Measurements from ENCODE around the gene TPPP. TPM values are rescaled to one million over a fixed set of nuclear protein-coding genes. Genes with fewer than 3 reads are reported as not detected.

Gene TPPP
- total RNA-seq, 1 experiment from 2014 or later = 0.31 TPM

GRCh38 chr5:675871-676698 is 17.1 kb downstream of the TPPP start:
- Histone ChIP-seq H3K27me3 (ENCODE audit: control insufficient read depth, insufficient read depth, low read length) (no peaks in the 10 kb centered on the region), H3K4me3 (ENCODE audit: insufficient read depth, low read depth, low read length) (no peak overlapping the region), H3K36me3 (replicated peaks; ENCODE audit: control insufficient read depth, insufficient read depth, low read length) (no peaks in the 10 kb centered on the region)
- peak; percentile 74 for DNase-seq

DNA sequence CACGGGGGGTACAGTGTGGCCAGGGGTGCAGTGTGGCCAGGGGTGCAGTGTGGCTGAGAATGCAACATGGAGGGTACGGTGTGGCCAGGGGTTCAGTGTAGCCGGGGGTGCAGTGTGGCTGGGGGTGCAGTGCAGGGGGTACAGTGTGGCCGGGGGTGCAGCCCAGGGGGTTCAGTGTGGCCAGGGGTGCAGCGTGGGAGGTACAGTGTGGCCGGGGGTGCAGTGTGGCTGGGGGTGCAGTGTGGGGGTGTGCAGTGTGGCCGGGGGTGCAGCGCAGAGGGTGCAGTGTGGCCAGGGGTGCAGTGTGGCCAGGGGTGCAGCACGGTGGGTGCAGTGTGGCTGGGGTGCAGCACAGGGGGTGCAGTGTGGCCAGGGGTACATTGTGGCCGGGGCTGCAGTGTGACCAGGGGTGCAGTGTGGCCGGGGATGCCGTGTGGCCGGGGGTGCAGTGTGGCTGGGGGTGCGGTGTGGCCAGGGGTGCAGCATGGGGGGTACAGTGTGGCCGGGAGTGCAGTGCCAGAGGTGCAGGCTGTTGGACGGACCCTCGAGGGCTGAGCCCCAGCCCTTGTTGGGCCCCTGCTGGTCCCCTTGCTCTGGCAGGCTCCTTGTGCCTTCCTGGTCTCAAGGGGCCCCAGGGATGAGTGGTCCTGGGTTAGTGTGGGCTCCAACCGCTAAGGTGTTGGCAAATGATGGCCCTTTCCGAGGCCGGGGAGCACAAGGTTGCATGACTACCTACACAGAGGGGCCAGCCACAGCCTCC is 17.9 kb downstream of the TPPP start:
- DNase-seq = no peak
- H3K4me3 ChIP-seq (ENCODE audit: insufficient read depth, low read depth, low read length) = no peak overlapping the region
- H3K27me3 ChIP-seq (ENCODE audit: control insufficient read depth, insufficient read depth, low read length) = no peaks in the 10 kb centered on the region

DNA sequence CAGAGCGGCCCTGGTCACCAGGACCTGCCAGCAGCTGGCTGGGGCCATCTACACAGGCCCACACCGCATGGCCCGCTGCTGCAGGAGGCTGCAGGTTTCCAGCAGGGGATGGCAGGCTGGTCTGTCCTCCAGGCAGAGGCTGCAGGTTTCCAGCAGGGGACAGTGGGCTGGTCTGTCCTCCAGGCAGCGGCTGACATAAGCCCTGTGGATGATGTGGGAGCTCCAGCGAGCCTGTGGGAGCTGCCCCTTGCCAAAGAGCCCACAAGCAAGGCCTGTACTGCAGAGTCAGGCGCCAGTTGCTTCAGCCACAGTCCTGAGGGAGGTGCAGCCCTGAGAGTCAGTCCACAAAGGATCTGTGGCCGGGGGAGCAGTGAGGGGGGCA is 18.5 kb downstream of the TPPP start:
- Histone ChIP-seq H3K36me3 (replicated peaks; ENCODE audit: control insufficient read depth, insufficient read depth, low read length) (no peaks in the 10 kb centered on the region), H3K4me3 (ENCODE audit: insufficient read depth, low read depth, low read length) (no peak overlapping the region), H3K27me3 (ENCODE audit: control insufficient read depth, insufficient read depth, low read length) (no peaks in the 10 kb centered on the region)
- no peak for DNase-seq

More for the DNA sequence above, 17.9 kb downstream of the TPPP start:
- no peaks in the 10 kb centered on the region for H3K36me3 ChIP-seq (replicated peaks; ENCODE audit: control insufficient read depth, insufficient read depth, low read length)

DNA sequence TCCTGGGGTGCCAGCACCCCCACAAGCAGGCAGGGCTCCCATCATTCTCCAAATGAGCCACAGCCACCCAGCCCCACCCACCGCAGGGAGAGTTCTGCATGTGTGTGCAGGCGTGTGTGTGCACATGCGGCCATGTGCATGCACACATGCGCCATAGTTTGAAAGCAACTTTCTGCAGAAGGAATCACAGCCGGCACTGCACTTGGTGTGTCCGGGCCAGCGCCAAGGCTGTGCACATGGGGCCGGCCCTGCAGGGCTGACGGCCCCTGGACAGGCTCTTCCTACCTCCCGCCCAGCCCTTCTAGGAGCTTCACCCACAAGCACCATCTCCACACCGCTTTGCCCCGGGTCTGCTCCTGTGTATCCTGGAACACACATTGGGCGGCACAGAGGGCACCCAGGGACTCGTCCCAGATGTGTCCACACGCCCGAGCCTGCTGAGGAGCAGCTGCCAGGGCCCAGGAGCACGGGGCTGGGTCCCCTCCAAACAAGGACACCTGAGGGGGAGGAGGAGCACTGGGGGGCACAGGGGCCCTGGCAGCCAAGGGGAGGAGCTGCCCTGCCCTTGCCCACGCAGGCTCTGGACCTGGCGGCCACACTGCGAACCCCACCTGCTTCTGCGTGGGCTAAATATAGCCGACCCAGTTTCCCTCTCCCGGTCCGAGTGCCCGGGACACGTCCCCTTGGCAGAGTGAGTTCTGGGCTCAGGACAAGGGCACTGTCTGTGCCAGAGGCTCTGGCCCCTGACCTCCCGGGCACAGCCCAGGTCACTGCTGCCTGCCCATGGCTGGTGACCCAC is 19.1 kb downstream of the TPPP start:
- DNase-seq = peak; percentile 72
- Histone ChIP-seq H3K36me3 (replicated peaks; ENCODE audit: control insufficient read depth, insufficient read depth, low read length) (no peaks in the 10 kb centered on the region), H3K4me3 (ENCODE audit: insufficient read depth, low read depth, low read length) (no peak overlapping the region), H3K27me3 (ENCODE audit: control insufficient read depth, insufficient read depth, low read length) (no peaks in the 10 kb centered on the region)

DNA sequence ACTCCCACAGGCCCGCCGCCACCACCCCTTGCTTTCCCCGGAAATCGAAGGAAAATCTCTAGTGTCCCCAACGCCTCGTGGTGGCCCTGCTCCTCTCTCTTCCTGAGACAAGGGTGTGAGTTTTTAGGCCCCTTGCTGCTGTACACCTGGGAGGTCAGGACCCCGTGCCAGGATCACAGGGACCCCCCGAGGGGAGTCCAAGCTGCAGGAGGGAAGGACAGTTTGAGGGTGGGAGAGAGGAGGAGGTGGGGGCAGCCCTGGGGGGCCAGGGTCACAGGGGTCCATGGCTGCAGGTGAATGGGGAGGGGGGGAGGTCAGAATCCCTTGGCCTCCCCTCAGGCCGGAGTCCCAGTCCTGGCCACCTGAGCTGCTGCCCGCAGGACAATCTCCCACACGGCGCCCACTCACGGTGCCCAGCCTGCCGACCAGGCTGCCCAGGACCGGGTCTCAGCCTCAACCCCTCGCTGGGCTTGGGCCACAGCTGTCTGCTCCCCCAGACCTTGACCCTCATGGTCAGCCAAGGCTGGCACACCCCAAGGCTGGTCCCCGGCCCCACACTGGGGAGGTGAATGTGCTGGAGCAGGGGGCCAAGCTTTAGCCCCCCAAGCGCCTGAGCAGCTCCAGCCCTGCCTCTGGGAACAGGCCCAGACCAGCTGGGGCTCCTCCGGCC is 19.9 kb downstream of the TPPP start:
- peak; percentile 70 for DNase-seq
- no peak overlapping the region for H3K4me3 ChIP-seq (ENCODE audit: insufficient read depth, low read depth, low read length)
- H3K27me3 ChIP-seq (ENCODE audit: control insufficient read depth, insufficient read depth, low read length) = no peaks in the 10 kb centered on the region

DNA sequence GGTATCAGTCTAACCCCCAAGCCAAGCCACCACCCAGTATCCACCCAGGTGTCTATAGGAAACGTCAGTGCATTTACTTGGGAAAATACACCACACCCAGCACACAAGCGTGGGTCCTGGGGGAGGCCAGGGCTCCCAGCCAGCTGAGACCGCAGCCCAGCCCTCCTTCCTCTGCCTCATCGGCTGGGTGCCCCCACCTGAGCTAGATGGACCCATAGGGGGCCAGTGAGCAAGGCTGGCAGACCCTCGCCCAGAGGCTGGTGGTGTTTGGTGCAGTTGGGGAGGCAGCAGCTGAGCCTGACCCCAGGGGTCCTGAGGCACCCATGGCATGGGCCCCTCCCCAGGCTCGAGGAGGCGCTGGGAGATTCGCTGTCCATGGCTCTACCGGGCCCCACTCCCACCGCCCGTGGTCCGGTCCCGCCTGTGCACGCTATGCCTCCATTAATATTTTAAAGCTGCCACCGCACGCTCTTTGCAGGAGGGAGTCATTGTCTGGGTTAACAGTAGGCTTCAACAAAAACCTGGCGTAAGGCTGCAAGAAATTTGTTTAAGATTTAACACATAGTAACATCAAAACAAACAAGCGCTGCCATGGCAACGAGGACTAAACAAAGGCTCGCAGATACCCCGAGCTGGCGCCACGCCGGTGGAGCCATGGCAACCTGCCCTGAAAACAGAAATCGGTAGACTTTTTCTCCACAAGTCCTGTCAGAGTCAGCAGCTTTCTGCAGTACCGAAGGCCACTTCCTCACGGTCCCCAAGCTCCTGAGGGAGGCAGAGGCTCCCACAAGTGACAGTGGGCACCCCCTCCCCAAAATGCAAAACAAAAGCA is 20.6 kb downstream of the TPPP start:
- DNase-seq = peak; percentile 90
- Histone ChIP-seq H3K27me3 (ENCODE audit: control insufficient read depth, insufficient read depth, low read length) (no peaks in the 10 kb centered on the region), H3K36me3 (replicated peaks; ENCODE audit: control insufficient read depth, insufficient read depth, low read length) (no peaks in the 10 kb centered on the region), H3K4me3 (ENCODE audit: insufficient read depth, low read depth, low read length) (no peak overlapping the region)

More for the DNA sequence above, 19.9 kb downstream of the TPPP start:
- H3K36me3 ChIP-seq (replicated peaks; ENCODE audit: control insufficient read depth, insufficient read depth, low read length) = no peaks in the 10 kb centered on the region

- DNase-seq = peak; percentile 95
- Histone ChIP-seq H3K4me3 (ENCODE audit: insufficient read depth, low read depth, low read length) (no peak overlapping the region), H3K36me3 (replicated peaks; ENCODE audit: control insufficient read depth, insufficient read depth, low read length) (peaks cover 2% of the 10 kb centered on the region), H3K27me3 (ENCODE audit: control insufficient read depth, insufficient read depth, low read length) (no peaks in the 10 kb centered on the region)
Observed at GRCh38 chr5:671459-672328, 21.5 kb downstream of the TPPP start.

DNA sequence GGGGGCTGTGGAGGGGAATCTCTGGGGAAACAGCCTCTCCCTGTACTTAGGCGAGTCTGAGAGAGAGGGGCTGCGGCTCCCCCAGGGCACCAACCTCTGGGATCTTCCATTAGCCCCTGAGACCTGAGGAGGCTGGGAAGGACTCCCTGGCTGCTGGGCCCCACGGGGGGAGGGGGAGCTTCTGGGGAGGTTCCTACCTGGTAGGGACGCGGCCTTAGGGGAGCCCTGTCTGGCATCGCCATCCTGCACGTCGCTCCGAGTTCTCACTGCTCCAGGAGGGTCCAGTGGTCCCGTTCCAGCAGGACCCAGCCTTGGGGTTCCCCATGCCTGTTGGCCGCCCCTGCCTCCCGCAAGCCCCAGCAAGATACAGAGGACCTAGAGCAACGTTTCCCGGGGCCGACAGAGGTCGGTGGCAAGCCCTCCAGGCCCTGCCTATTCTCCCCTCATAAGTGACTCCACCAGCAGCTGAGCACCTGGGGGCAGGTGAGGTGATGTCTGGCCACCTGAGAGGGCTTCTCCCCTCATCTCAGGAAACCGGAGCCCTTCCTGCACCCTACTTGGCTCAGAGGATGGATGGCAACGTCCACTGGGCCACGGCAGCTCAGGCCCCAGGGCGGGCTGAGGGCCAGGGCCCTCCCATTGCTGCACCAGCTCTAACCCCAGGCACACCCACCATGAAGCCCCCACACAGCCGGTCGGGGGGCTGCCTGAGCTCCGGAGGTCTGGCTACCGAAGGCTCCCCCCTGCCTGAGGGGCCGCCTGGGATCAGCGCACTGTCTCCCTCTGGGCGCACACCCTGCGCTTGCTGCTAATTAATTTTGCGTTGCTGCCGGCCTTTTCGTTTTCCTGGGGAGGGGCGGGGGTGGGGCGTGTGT is 22.5 kb downstream of the TPPP start:
- no peaks in the 10 kb centered on the region for H3K27me3 ChIP-seq (ENCODE audit: control insufficient read depth, insufficient read depth, low read length)
- peak; percentile 69 for DNase-seq
- no peak overlapping the region for H3K4me3 ChIP-seq (ENCODE audit: insufficient read depth, low read depth, low read length)
- peaks cover 2% of the 10 kb centered on the region for H3K36me3 ChIP-seq (replicated peaks; ENCODE audit: control insufficient read depth, insufficient read depth, low read length)

DNA sequence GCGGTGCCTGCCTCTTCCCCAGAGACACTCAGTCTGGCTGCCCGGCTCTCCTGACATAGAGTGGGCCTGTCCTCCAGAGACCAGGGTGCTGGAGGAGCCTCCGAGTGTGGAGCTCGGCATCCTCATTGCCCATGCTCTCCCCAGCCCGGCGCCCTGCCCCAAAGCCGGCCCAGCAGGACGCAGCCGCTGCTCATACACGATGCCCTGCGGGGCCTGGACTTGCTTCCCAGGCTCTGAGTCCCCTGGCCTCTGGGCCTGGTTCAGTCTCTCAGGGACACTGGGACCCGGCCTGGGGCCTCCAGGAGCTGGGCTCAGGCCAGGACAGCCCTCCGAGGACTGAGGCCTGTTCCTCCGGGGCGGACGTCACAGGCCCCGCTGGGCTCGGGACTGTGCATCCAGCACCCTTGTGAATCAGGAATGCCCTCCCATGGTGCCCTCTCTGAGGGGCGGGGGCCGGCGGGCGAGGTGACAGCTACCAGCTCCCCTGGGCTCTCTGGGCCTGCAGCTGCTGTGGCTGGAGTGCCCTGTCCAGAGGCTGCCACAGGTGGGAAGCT is 23.2 kb downstream of the TPPP start:
- no peaks in the 10 kb centered on the region for H3K27me3 ChIP-seq (ENCODE audit: control insufficient read depth, insufficient read depth, low read length)
- no peak overlapping the region for H3K4me3 ChIP-seq (ENCODE audit: insufficient read depth, low read depth, low read length)
- H3K36me3 ChIP-seq (replicated peaks; ENCODE audit: control insufficient read depth, insufficient read depth, low read length) = peaks cover 2% of the 10 kb centered on the region
- peak; percentile 60 for DNase-seq

DNA sequence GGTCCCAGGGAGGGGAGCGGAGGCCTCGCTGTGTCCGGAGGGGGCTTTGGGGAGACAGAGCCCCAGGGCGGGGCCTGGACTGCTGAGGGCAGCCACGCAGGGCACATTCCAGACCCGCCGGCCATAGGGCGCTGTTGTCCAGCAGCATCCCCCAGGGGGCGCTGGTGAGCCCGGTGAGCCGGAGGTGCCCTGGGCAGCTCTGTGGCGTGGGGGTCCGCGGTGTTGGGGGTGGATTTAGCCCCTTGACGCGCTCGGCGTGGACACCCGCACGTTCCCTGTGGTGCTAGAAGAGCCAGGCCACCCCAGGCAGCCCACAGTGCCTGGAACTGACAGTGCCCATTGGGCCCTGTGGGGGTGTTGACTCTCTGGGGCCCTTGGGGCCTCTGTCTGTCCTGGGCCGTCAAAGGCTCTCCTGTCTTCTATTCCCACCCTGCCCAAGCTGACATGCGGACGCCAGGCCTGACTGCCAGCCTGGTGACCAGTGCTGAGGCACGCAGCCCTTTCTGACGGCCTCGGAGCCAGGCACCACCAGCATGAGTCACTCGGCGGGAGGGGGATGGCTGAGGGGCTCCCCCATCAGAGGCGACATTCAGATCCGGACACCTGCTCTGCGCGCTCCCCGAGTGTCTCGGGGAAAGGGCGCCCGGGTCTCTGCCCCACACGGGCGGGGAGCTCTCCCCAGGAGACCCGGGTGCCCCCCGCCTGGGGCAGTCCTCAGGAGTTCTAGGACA is 23.9 kb downstream of the TPPP start:
- peak; percentile 93 for DNase-seq
- no peak overlapping the region for H3K4me3 ChIP-seq (ENCODE audit: insufficient read depth, low read depth, low read length)
- H3K27me3 ChIP-seq (ENCODE audit: control insufficient read depth, insufficient read depth, low read length) = no peaks in the 10 kb centered on the region
- peaks cover 2% of the 10 kb centered on the region for H3K36me3 ChIP-seq (replicated peaks; ENCODE audit: control insufficient read depth, insufficient read depth, low read length)

DNA sequence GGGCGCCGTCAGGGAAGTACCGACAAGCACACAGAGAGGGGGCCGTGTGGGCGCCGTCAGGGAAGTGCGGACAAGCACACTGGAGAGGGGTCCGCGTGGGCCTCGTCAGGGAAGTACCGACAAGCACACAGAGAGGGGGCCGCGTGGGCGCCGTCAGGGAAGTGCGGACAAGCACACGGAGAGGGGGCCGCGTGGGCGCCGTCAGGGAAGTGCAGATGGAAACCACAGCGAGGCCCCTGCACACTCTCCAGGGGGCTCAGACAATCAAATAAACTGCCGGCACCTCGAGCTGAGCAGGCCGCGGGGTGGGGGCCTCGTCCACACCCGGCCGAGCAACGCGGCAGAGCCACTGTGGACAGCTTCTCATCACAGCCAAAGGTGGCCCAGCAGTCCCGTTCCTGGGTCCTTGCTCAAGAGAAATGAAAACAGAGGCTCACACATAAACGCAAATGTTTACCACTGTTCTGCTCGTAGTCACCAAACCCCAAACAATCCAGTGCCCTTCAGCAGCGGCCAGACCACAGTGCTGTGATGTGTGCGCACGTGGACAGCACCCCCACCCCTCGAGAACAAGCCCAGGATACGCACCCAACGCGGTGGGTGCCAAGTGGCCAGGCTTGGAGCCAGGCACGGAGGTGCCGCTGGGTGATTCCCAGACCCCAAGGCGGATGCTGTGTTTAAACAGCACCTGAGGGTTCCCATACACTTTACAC is 24.7 kb downstream of the TPPP start:
- Histone ChIP-seq H3K36me3 (replicated peaks; ENCODE audit: control insufficient read depth, insufficient read depth, low read length) (peaks cover 2% of the 10 kb centered on the region), H3K27me3 (ENCODE audit: control insufficient read depth, insufficient read depth, low read length) (no peaks in the 10 kb centered on the region), H3K4me3 (ENCODE audit: insufficient read depth, low read depth, low read length) (no peak overlapping the region)
- no peak for DNase-seq

Measured in H7 (cell line).